Endothelial cell of umbilical vein (primary cell): ENCODE results near the gene LAMC2. TPM values are rescaled to one million over a fixed set of nuclear protein-coding genes. Genes with fewer than 3 reads are reported as not detected.
"Not testable (repeated sequence)": the region's sequence is repeated elsewhere in the genome, so short reads cannot be mapped to it uniquely, and the experiment has no call there.

Source experiments
- BruUV-seq: library from RNA; stranded (reverse); fragments of 400-500 nt; replicated peaks from 2 replicates; lab custom pipeline; 2021; lab: Mats Ljungman, UMichigan
- CTCF ChIA-PET: fragments of 300-600, 350-600 bp; sonication (Branson Sonifier 250); formaldehyde crosslinking; loops from one replicate; lab custom pipeline; 2021; ENCODE audit warnings: antibody characterized with exemption, inconsistent platforms; lab: Charles Lee
- POLR2A ChIA-PET: fragments of 300-600, 350-600 bp; sonication (Branson Sonifier 250); formaldehyde crosslinking; loops from one replicate; lab custom pipeline; 2021; ENCODE audit warnings: antibody characterized with exemption, inconsistent platforms; lab: Charles Lee
- DNase-seq: peaks from one replicate; pipeline ENCODE4 v3.0.0-alpha.2; 2011; ENCODE audit warnings: low read depth, low spot score
- FAIRE-seq: peaks from 2 replicates; lab custom pipeline; 2011; peaks lifted over from hg19 to GRCh38; lab: Jason Lieb, UNC
- H2AFZ ChIP-seq: 2 replicates; pipeline ENCODE4 v1.6.0; 2012; ENCODE audit warnings: low read depth, low read length, control low read depth, inconsistent platforms
- H3K27ac ChIP-seq: 2 replicates; pipeline ENCODE4 v1.5.1; 2011; ENCODE audit warnings: low read depth, mild to moderate bottlenecking, control low read depth, low read length, moderate library complexity; ENCODE audit not compliant: insufficient read depth
- H3K27me3 ChIP-seq, 2 experiments: 2 replicates each; pipeline versions ENCODE4 v1.6.0 to v1.6.1; 2011; ENCODE audit warnings: low read length in 2 of 2, mixed read lengths in 1 of 2; ENCODE audit not compliant: control insufficient read depth in 2 of 2, insufficient read depth in 2 of 2
- H3K36me3 ChIP-seq, 2 experiments: 2 replicates in 1 of 2; 3 replicates in 1 of 2; pipeline ENCODE4 v1.5.1; 2011; ENCODE audit warnings: low read length in 2 of 2, mild to moderate bottlenecking in 1 of 2, moderate library complexity in 1 of 2; ENCODE audit not compliant: control insufficient read depth in 2 of 2, insufficient read depth in 2 of 2; ENCODE audit errors: extremely low read depth in 1 of 2
- H3K4me1 ChIP-seq: 3 replicates; pipeline ENCODE4 v1.5.1; 2011; ENCODE audit warnings: mild to moderate bottlenecking, low read length; ENCODE audit not compliant: control insufficient read depth, insufficient read depth; ENCODE audit errors: extremely low read depth
- H3K4me2 ChIP-seq: 2 replicates; pipeline ENCODE4 v1.6.1; 2011; ENCODE audit warnings: low read length, control low read depth, mixed read lengths; ENCODE audit not compliant: insufficient read depth
- H3K4me3 ChIP-seq, 3 experiments: fragments of 200-600 bp in 1 of 3; sonication (generic), shearing (Covaris generic) in 1 of 3; replicated peaks in 1 of 3; 2 replicates each; pipeline ENCODE4 v1.5.1; 2011 to 2016; ENCODE audit warnings: control low read depth in 3 of 3, low read length in 3 of 3, mild to moderate bottlenecking in 2 of 3, inconsistent platforms in 1 of 3, low read depth in 1 of 3, moderate library complexity in 1 of 3; ENCODE audit not compliant: insufficient read depth in 1 of 3
- H3K79me2 ChIP-seq: 2 replicates; pipeline ENCODE4 v1.6.0; 2012; ENCODE audit warnings: low read length, inconsistent platforms; ENCODE audit not compliant: control insufficient read depth, insufficient read depth
- H3K9ac ChIP-seq: replicated peaks from 2 replicates; pipeline ENCODE3; 2011; ENCODE audit warnings: low read length, control low read depth; ENCODE audit not compliant: insufficient read depth; ENCODE audit errors: extremely low read depth
- H3K9me1 ChIP-seq: replicated peaks from 3 replicates; pipeline ENCODE4 v1.6.0; 2011; ENCODE audit warnings: mild to moderate bottlenecking, low read length; ENCODE audit not compliant: control insufficient read depth, insufficient read depth; ENCODE audit errors: extremely low read depth
- H3K9me3 ChIP-seq: replicated peaks from 2 replicates; pipeline ENCODE4 v1.5.1; 2012; ENCODE audit warnings: low read length, inconsistent platforms; ENCODE audit not compliant: control insufficient read depth, insufficient read depth
- H4K20me1 ChIP-seq: replicated peaks from 2 replicates; pipeline ENCODE3; 2011; ENCODE audit warnings: mild to moderate bottlenecking, low read length; ENCODE audit not compliant: control insufficient read depth, insufficient read depth; ENCODE audit errors: extremely low read depth
- EZH2 ChIP-seq: IDR thresholded peaks from 2 replicates; pipeline ENCODE4 v1.6.1; 2012; ENCODE audit warnings: borderline replicate concordance, low read depth, mild to moderate bottlenecking, moderate library complexity, low read length, inconsistent platforms; ENCODE audit not compliant: severe bottlenecking
- FOS ChIP-seq: IDR thresholded peaks from 2 replicates; pipeline ENCODE4 v1.6.1; 2011; ENCODE audit warnings: mild to moderate bottlenecking, low read length, moderate library complexity, borderline replicate concordance; ENCODE audit not compliant: insufficient read depth
- GATA2 ChIP-seq: IDR thresholded peaks from 2 replicates; pipeline ENCODE4 v1.7.0; 2011; ENCODE audit warnings: low read depth, mild to moderate bottlenecking, moderate library complexity, mixed read lengths, low read length; ENCODE audit not compliant: insufficient read length, insufficient read depth
- JUN ChIP-seq: IDR thresholded peaks from 2 replicates; pipeline ENCODE4 v1.6.1; 2011; ENCODE audit warnings: borderline replicate concordance, low read depth; ENCODE audit not compliant: insufficient read length, insufficient read depth
- MYC ChIP-seq: IDR thresholded peaks from one replicate; pipeline ENCODE4 v1.6.1; 2011; ENCODE audit warnings: mild to moderate bottlenecking, low read depth, low read length
- POLR2A ChIP-seq: IDR thresholded peaks from 2 replicates; pipeline ENCODE4 v1.6.1; 2012; ENCODE audit warnings: low read depth, mild to moderate bottlenecking, control low read depth, low read length
- POLR2AphosphoS5 ChIP-seq: IDR thresholded peaks from 2 replicates; pipeline ENCODE4 v1.6.1; 2012; ENCODE audit warnings: low read depth, mild to moderate bottlenecking, control low read depth, low read length, moderate library complexity; ENCODE audit not compliant: insufficient read depth
- dilution Hi-C: fragments of 300-500 bp; cut with MboI; formaldehyde crosslinking; loops from one replicate; pipeline ENCODE4 v1.15.0; 2019; ENCODE audit warnings: low sequenced_read_pairs; ENCODE audit not compliant: extremely low pct_ligation_motif_present
- intact Hi-C: fragments of 100-400 bp; cut with micrococcal nuclease; formaldehyde crosslinking; loops from one replicate; pipeline ENCODE4 v1.10.0; 2022
- polyA plus RNA-seq, 4 experiments: library from polyadenylated mRNA; depleted of rRNA in 3 of 4; stranded (reverse) in 3 of 4; unstranded in 1 of 4; fragments of >200 nt; gene quantifications; 2 replicates each; pipeline versions ENCODE4 v1.2.1 to v1.2.3, GENCODE V29; 2011 to 2012; ENCODE audit warnings: missing spikeins in 1 of 4
- total RNA-seq: library from RNA; stranded (reverse); gene quantifications from 2 replicates; pipeline ENCODE4 v1.2.3, GENCODE V29; 2021
- TF ChIP-seq, protein P1 (sequence below): IDR thresholded peaks from 2 replicates; pipeline ENCODE4 v1.6.1; 2011; ENCODE audit not compliant: insufficient read depth, insufficient read length
- TF ChIP-seq, protein P2 (sequence below), 2 donors: IDR thresholded peaks; 1 replicate in 1 of 2; 2 replicates in 1 of 2; pipeline ENCODE4 v1.5.1; 2011; ENCODE audit warnings: low read length in 2 of 2, mild to moderate bottlenecking in 2 of 2, moderate library complexity in 2 of 2, control low read depth in 1 of 2, inconsistent platforms in 1 of 2, low read depth in 1 of 2; ENCODE audit not compliant: insufficient read depth in 1 of 2; ENCODE audit errors: extremely low read depth in 1 of 2

The LAMC2 gene
- total and polyA plus RNA-seq, 2 donors (not counting 3 experiments of a cell fraction or from before 2014, with no cell fraction given), result 0.23 to 0.82 TPM

DNA sequence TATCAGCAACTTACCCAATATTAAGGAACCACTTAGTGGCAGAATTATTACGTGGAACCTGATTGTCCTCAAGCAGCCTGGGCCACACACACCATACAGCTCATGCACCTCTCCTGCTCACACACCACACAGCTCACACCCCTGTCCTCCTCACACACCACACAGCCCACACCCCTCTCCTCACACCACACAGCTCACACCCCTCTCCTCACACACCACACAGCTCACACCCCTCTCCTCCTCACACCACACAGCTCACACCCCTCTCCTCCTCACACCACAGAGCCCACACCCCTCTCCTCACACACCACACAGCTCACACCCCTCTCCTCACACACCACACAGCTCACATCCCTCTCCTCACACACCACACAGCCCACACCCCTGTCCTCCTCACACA lies 36.8 kb upstream of the LAMC2 start:
- DNase-seq (no peak), FAIRE-seq (no peak)
- Histone ChIP-seq H2AFZ (no peak overlapping the region), H3K27me3 (no peaks in the 10 kb centered on the region), H3K4me2 (no peak overlapping the region), H3K27ac (no peak overlapping the region), H3K9me3 (no peaks in the 10 kb centered on the region), H3K4me3 (no peak overlapping the region), H3K4me1 (no peaks in the 10 kb centered on the region), H3K9me1 (no peaks in the 10 kb centered on the region), H3K36me3 (peaks cover 0 to 3% of the 10 kb centered on the region in 2 experiments), H4K20me1 (no peaks in the 10 kb centered on the region), H3K9ac (no peak overlapping the region), H3K79me2 (no peaks in the 10 kb centered on the region)
- dilution Hi-C loops (no loop called here), intact Hi-C loops (no loop called here)
- ChIA-PET POLR2A (no interaction called here), CTCF (interaction anchor here (1.1 to 2.0 kb wide), 2 partner anchors 78 to 187 kb away, joined by 4 to 6 read pairs; no protein-coding TSS in a partner anchor)
- no TSS peak for BruUV-seq
- no peak for TF ChIP-seq MYC
- TF ChIP-seq POLR2A, result no peak
- no peak for TF ChIP-seq FOS
- TF ChIP-seq GATA2, result no peak
- no peak for TF ChIP-seq POLR2AphosphoS5
- TF ChIP-seq, protein P1, sequence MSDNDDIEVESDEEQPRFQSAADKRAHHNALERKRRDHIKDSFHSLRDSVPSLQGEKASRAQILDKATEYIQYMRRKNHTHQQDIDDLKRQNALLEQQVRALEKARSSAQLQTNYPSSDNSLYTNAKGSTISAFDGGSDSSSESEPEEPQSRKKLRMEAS, result no peak
- TF ChIP-seq, protein P2, sequence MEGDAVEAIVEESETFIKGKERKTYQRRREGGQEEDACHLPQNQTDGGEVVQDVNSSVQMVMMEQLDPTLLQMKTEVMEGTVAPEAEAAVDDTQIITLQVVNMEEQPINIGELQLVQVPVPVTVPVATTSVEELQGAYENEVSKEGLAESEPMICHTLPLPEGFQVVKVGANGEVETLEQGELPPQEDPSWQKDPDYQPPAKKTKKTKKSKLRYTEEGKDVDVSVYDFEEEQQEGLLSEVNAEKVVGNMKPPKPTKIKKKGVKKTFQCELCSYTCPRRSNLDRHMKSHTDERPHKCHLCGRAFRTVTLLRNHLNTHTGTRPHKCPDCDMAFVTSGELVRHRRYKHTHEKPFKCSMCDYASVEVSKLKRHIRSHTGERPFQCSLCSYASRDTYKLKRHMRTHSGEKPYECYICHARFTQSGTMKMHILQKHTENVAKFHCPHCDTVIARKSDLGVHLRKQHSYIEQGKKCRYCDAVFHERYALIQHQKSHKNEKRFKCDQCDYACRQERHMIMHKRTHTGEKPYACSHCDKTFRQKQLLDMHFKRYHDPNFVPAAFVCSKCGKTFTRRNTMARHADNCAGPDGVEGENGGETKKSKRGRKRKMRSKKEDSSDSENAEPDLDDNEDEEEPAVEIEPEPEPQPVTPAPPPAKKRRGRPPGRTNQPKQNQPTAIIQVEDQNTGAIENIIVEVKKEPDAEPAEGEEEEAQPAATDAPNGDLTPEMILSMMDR (IDR thresholded peaks at IDR 0.05; ENCODE audit: extremely low read depth in 1 of 2, insufficient read depth in 1 of 2, low read depth in 1 of 2, low read length in 2 of 2), result no peak
- TF ChIP-seq JUN, result no peak
- no peak for TF ChIP-seq EZH2

DNA sequence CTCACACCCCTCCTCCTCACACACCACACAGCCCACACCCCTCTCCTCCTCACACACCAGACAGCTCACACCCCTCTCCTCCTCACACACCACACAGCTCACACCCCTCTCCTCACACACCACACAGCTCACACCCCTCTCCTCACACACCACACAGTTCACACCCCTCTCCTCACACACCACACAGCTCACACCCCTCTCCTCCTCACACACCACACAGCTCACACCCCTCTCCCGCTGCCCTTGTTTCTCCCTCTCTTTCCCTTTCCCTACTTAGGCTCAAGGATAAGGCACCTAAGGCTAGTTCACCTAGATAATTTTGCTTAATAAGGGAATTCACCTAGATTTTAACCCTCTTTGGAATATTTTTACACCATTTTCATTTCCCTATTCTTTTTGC lies 36.0 kb upstream of the LAMC2 start:
- H3K79me2 ChIP-seq, DNase-seq, H4K20me1 ChIP-seq, H3K9ac ChIP-seq, POLR2A ChIA-PET, H3K4me3 ChIP-seq, H3K27ac ChIP-seq, H3K9me1 ChIP-seq, FAIRE-seq, H3K4me1 ChIP-seq, H3K9me3 ChIP-seq, BruUV-seq, H3K27me3 ChIP-seq, H2AFZ ChIP-seq, dilution Hi-C loops, H3K36me3 ChIP-seq, intact Hi-C loops, H3K4me2 ChIP-seq: not testable (repeated sequence)
- CTCF ChIA-PET, result interaction anchor here (2.0 kb wide), 1 partner anchor 187 kb away, joined by 6 read pairs; no protein-coding TSS in a partner anchor
